Activated CD4-positive, alpha-beta T cell treated with anti-CD3 and anti-CD28 coated beads for 36 hours (primary cell): ENCODE data around the gene KRT20. TPM values are rescaled to one million over a fixed set of nuclear protein-coding genes. Genes with fewer than 3 reads are reported as not detected.

Experiments used
- ATAC-seq: fragments of 200-7000 bp; cut with Tn5 transposase; one replicate; pipeline ENCODE4 v1.10.0; 2021; ENCODE audit warnings: mild to moderate bottlenecking, moderate library complexity
- CTCF ChIA-PET: fragments of 350-600 bp; sonication (Branson Sonifier 250); formaldehyde crosslinking; loops from one replicate; lab custom pipeline; 2021; ENCODE audit warnings: antibody characterized with exemption; lab: Charles Lee
- POLR2A ChIA-PET: fragments of 350-600 bp; sonication (Branson Sonifier 250); formaldehyde crosslinking; loops from one replicate; lab custom pipeline; 2021; ENCODE audit warnings: antibody characterized with exemption, inconsistent platforms; lab: Charles Lee
- DNase-seq: peaks from one replicate; pipeline ENCODE4 v3.0.0-alpha.2; 2020
- H3K27ac Mint-ChIP-seq: one replicate; pipeline ENCODE4 v1.8.0; 2021; ENCODE audit warnings: mixed read lengths
- H3K27me3 Mint-ChIP-seq: one replicate; pipeline ENCODE4 v1.8.0; 2021; ENCODE audit warnings: mixed read lengths
- H3K36me3 Mint-ChIP-seq: one replicate; pipeline ENCODE4 v1.8.0; 2021; ENCODE audit warnings: low read depth, mixed read lengths
- H3K4me1 Mint-ChIP-seq: one replicate; pipeline ENCODE4 v1.8.0; 2021; ENCODE audit warnings: mixed read lengths
- H3K4me3 Mint-ChIP-seq: one replicate; pipeline ENCODE4 v1.8.0; 2021; ENCODE audit warnings: mild to moderate bottlenecking, moderate library complexity, mixed read lengths
- H3K9me3 Mint-ChIP-seq: one replicate; pipeline ENCODE4 v1.8.0; 2021; ENCODE audit warnings: low read depth, mixed read lengths
- intact Hi-C, 2 experiments: fragments of 100-400 bp; cut with DNase I in 1 of 2; cut with micrococcal nuclease in 1 of 2; formaldehyde crosslinking; loops; one replicate each; pipeline versions ENCODE4 v1.14.2 to v1.15.1; 2022 to 2024; cut with DNase I, micrococcal nuclease
- total RNA-seq, 2 experiments: library from RNA; stranded (reverse); gene quantifications; one replicate each; pipeline ENCODE4 v1.2.3, GENCODE V29; 2021

KRT20 gene
- total RNA-seq, 2 experiments from 2014 or later: not detected

DNA sequence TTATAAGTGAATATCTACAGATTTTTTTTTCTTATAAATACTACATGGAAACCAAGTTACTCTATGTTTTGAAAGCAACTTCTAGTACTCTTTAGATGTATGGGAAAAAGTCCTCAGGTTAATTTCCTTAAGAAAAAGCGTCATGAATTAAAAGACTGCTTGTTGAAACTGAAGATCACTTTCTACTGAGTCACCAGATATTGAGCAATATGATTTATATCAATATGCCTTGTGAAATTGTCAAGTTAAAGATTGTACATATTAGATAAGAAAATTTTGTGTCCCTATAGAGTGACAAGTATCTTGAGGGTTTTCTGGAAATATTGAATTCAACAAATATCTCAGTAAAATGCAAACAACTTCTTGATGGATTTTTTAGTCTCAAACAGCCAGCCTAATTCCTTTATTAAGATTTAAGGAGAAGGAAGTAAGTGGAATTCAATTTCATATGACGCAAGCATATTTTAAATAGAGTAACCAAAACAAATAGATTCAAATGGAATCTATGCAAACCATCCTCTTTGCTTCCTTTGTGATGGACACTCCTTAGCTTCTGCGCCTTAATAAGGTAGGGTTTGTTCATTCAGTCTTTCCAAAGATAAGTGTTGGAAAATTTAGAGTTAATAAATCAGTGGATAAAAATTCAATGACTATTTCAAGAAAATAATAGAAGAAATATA lies 34.6 kb downstream of the KRT20 start:
- no peak for ATAC-seq
- no peaks in the 10 kb centered on the region for H3K4me1 Mint-ChIP-seq
- no peaks in the 10 kb centered on the region for H3K36me3 Mint-ChIP-seq
- H3K27me3 Mint-ChIP-seq: peaks cover 20% of the 10 kb centered on the region
- H3K4me3 Mint-ChIP-seq: no peak overlapping the region
- intact Hi-C loops: no loop called here
- POLR2A ChIA-PET: no interaction called here
- CTCF ChIA-PET: no interaction called here
- H3K9me3 Mint-ChIP-seq: no peaks in the 10 kb centered on the region
- no peak for DNase-seq
- H3K27ac Mint-ChIP-seq: no peak overlapping the region

DNA sequence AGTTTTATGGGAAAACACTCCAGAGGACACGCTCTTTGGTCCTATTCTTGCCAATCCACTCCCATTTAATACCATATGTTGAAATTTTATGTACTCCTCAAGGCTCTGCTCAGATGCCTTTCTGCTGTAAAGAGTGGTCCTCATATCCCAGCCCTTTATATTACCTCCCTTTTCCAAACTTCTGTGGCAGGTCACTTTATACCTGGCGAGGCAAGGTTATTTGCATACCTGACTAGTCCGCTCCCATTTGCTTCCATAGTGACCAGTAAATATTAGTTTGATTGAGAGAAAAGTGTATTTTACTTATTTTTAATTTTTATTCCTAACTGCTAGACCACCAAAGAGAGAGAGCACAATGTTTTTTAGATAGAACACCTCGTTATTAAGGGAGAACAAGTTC lies 35.3 kb downstream of the KRT20 start:
- no peak overlapping the region for H3K4me3 Mint-ChIP-seq
- DNase-seq (no peak), ATAC-seq (no peak)
- CTCF ChIA-PET: interaction anchor here (0.6 to 1.7 kb wide), 3 partner anchors 10 to 376 kb away, joined by 3 to 4 read pairs (median 3); no protein-coding TSS in a partner anchor
- H3K27me3 Mint-ChIP-seq: peaks cover 24% of the 10 kb centered on the region
- no peaks in the 10 kb centered on the region for H3K4me1 Mint-ChIP-seq
- POLR2A ChIA-PET: no interaction called here
- H3K27ac Mint-ChIP-seq: no peak overlapping the region
- no peaks in the 10 kb centered on the region for H3K36me3 Mint-ChIP-seq
- intact Hi-C loops: no loop called here
- no peaks in the 10 kb centered on the region for H3K9me3 Mint-ChIP-seq

DNA sequence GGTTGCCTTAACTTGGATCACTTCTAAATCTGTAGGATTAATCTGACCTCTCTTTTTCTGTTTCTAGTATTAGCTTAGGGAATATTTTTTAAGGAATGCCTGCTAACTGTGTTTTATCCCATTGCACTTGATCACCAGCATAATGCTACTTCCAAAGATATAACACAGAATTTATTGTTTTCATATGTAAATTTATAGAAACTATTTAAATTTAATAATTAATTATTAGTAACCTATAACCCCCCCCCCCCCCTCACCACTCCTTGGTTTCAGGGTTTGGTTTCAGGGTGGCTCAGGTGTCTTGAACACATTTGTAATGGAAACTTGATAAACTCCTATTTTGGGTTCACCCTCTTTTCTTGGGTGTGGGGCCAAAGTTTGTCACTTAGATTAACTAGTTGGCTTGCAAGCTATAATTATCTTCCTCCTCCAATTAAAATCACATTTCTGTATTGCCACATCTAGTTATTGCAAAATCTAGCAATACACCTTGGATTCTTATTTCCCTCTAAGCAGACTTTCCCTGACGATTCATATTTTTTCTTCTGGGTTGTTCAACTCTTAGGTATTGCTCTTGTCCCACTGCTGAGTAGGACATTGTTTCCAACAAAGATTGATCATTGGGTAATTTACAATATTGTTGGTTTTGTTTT lies 36.3 kb downstream of the KRT20 start:
- Mint-ChIP-seq H3K27ac (no peak overlapping the region), H3K27me3 (peaks cover 28% of the 10 kb centered on the region), H3K9me3 (no peaks in the 10 kb centered on the region), H3K4me3 (no peak overlapping the region), H3K4me1 (no peaks in the 10 kb centered on the region), H3K36me3 (no peaks in the 10 kb centered on the region)
- ChIA-PET POLR2A (no interaction called here), CTCF (interaction anchor here (0.5 to 1.7 kb wide), 3 partner anchors 11 to 556 kb away, joined by 3 to 4 read pairs (median 3); no protein-coding TSS in a partner anchor)
- intact Hi-C loops: no loop called here
- DNase-seq: no peak
- ATAC-seq: no peak

DNA sequence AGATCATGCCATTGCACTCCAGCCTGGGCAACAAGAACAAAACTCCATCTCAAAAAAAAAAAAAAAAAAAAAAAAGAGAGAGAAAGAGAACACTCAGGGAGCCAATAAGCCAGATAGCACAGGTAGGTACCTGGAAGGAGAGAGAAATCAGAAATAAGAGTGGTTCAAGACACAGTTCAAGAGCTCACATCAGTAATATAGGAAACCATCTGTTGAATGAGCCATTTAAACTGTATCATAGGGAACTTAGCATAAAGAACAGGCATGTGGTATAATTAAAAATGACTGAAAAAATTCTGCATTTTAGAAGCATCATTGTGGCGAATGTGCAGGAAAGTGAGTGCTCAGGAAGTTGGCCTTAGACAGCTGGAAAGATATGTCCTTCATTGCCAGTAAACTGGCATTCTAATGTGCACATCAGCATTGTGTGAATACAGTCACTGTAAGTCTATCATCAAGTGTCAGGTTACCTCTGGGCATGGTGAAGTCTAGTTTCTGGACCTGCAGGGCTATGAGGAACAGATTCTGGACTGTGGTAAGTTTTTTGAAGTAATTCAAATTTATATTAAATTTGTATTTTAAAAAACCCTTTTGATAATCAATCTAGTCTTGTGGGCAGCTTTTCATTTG lies 38.4 kb downstream of the KRT20 start:
- Mint-ChIP-seq H3K4me1 (no peaks in the 10 kb centered on the region), H3K4me3 (no peak overlapping the region), H3K36me3 (no peaks in the 10 kb centered on the region), H3K9me3 (no peaks in the 10 kb centered on the region), H3K27ac (no peak overlapping the region), H3K27me3 (peaks cover 25% of the 10 kb centered on the region)
- ATAC-seq (no peak), DNase-seq (no peak)
- CTCF ChIA-PET: interaction anchor here (1.0 kb wide), 1 partner anchor 13 kb away, joined by 5 read pairs; no protein-coding TSS in a partner anchor
- POLR2A ChIA-PET: no interaction called here
- intact Hi-C loops: no loop called here

DNA sequence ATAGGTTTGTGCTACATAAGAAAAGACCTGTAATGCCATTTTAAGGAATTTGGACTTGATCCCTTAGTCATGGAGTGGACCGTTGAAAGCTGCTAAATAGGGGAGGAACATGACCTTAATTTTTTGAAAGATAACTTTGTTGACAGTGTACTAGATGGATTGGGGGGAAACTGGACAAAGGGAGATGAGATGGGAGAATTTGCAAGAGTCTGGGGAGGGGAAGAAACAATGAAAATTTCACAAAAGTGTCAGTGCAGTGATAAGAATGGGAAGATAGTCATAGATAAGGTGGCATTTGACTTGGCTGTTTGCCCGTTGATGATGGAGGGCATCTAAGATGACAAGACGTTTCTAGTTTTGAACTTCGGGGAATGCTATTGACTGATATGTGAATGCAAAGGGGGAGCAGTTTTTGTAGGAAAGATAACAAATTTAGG lies 40.4 kb downstream of the KRT20 start:
- CTCF ChIA-PET: interaction anchor here (0.8 to 1.1 kb wide), 2 partner anchors 11 to 39 kb away, joined by 3 to 4 read pairs; no protein-coding TSS in a partner anchor

DNA sequence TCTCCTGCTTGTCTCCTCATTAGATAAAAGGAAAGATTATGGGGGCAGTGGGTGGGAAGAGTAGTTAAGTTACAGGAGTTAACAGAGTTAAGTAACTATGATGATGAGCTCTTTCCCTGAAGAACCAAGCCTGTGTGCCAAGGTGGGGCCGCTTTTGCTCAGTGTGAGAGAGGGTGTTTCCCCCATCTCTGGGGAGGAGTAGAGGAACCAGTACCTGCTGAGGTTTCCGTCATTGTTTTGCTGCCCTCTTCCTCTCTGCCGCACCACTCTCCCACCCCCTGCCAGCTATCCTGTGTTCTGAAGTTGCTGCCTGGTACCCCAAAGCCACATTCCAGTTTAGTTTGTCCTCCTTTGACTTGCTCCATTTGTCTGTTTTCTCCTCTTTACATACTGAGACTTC lies 41.8 kb downstream of the KRT20 start:
- no peak overlapping the region for H3K27ac Mint-ChIP-seq
- H3K36me3 Mint-ChIP-seq: no peaks in the 10 kb centered on the region
- DNase-seq (no peak), ATAC-seq (no peak)
- CTCF ChIA-PET: interaction anchor here (1.1 to 1.7 kb wide), 4 partner anchors 8 to 14 kb away, joined by 4 to 5 read pairs (median 4); no protein-coding TSS in a partner anchor
- H3K27me3 Mint-ChIP-seq: peaks cover 22% of the 10 kb centered on the region
- no peaks in the 10 kb centered on the region for H3K9me3 Mint-ChIP-seq
- no peak overlapping the region for H3K4me3 Mint-ChIP-seq
- intact Hi-C loops: no loop called here
- POLR2A ChIA-PET: no interaction called here
- H3K4me1 Mint-ChIP-seq: no peaks in the 10 kb centered on the region

More for the DNA sequence above, 40.4 kb downstream of the KRT20 start:
- Mint-ChIP-seq H3K4me1 (no peaks in the 10 kb centered on the region), H3K9me3 (no peaks in the 10 kb centered on the region), H3K36me3 (no peaks in the 10 kb centered on the region), H3K27me3 (peaks cover 23% of the 10 kb centered on the region), H3K4me3 (no peak overlapping the region), H3K27ac (no peak overlapping the region)
- ATAC-seq (no peak), DNase-seq (no peak)
- POLR2A ChIA-PET: no interaction called here
- intact Hi-C loops: no loop called here

DNA sequence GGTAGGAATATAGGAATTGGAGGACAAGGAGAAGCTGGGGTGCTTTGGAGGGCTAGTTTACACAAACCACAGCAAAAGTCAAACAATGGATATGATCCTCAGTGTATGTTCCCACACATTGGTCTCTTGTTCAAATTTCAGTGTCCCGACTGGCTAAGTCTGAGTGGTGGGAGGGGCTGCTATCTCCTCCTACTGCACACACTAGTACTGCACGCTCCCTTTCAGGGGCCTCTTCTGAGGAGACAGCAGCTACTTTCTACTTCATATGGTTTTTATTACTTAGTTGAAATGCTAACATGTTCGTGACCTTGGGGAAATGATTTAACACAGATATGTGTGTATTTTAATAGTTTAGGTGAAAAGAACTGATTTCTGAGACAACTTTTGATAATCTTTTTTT lies 43.8 kb downstream of the KRT20 start:
- no peak overlapping the region for H3K4me3 Mint-ChIP-seq
- intact Hi-C loops: no loop called here
- H3K27ac Mint-ChIP-seq: no peak overlapping the region
- no peaks in the 10 kb centered on the region for H3K9me3 Mint-ChIP-seq
- H3K36me3 Mint-ChIP-seq: no peaks in the 10 kb centered on the region
- CTCF ChIA-PET: interaction anchor here (0.6 kb wide), 1 partner anchor 16 kb away, joined by 3 read pairs; no protein-coding TSS in a partner anchor
- no peaks in the 10 kb centered on the region for H3K4me1 Mint-ChIP-seq
- H3K27me3 Mint-ChIP-seq: peaks cover 20% of the 10 kb centered on the region
- POLR2A ChIA-PET: interaction anchor here (0.5 kb wide), 1 partner anchor 820 kb away, joined by 4 read pairs; no protein-coding TSS in a partner anchor
- DNase-seq (no peak), ATAC-seq (no peak)

DNA sequence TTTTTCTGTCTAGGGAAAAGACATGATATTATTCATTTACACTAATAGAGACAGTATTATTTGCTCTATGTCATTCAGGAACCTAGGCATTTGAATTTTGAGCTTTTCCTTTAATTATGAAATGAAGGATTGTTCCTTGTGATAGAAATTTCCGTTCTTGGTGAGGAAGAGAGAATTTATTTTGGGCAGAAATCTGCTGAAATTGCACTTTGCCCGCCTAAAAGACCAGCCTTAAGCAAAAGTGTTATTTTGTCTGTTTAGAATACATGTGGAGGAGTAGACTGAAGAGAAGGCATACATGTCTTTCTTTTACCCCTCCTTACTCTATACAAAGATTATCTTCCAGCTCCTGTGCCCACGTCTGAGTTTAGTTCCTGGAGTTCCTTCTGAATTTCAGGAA lies 45.8 kb downstream of the KRT20 start:
- Mint-ChIP-seq H3K36me3 (peaks cover 9% of the 10 kb centered on the region), H3K4me3 (no peak overlapping the region), H3K4me1 (no peaks in the 10 kb centered on the region), H3K9me3 (no peaks in the 10 kb centered on the region), H3K27me3 (peaks cover 7% of the 10 kb centered on the region), H3K27ac (no peak overlapping the region)
- intact Hi-C loops: no loop called here
- DNase-seq: no peak
- POLR2A ChIA-PET: no interaction called here
- no peak for ATAC-seq
- CTCF ChIA-PET: interaction anchor here (1.0 kb wide), 1 partner anchor 34 kb away, joined by 3 read pairs; no protein-coding TSS in a partner anchor

DNA sequence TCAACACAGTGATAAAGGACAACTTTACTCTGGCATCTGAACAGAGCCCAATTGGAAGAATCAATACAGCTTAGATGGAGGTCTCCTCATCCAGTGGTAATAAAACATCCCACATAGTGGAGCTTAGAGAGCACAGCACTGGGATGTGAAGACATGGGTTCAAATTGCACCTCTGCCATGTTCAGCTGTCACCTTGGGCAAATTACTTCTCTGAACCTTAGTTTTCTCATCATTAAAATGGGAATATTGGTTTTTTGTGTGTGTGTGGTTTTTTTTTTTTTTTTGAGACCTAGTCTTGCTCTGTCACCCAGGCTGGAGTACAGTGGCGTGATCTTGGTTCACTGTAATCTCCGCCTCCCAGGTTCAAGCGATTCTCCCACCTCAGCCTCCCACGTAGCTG lies 49.0 kb downstream of the KRT20 start:
- DNase-seq (no peak), ATAC-seq (no peak)
- no peak overlapping the region for H3K4me3 Mint-ChIP-seq
- no peaks in the 10 kb centered on the region for H3K9me3 Mint-ChIP-seq
- no peak overlapping the region for H3K27ac Mint-ChIP-seq
- CTCF ChIA-PET: interaction anchor here (0.7 kb wide), 1 partner anchor 685 kb away, joined by 3 read pairs; no protein-coding TSS in a partner anchor
- POLR2A ChIA-PET: no interaction called here
- H3K4me1 Mint-ChIP-seq: peaks cover 4% of the 10 kb centered on the region
- no peaks in the 10 kb centered on the region for H3K27me3 Mint-ChIP-seq
- intact Hi-C loops: no loop called here
- H3K36me3 Mint-ChIP-seq: peaks cover 9% of the 10 kb centered on the region

DNA sequence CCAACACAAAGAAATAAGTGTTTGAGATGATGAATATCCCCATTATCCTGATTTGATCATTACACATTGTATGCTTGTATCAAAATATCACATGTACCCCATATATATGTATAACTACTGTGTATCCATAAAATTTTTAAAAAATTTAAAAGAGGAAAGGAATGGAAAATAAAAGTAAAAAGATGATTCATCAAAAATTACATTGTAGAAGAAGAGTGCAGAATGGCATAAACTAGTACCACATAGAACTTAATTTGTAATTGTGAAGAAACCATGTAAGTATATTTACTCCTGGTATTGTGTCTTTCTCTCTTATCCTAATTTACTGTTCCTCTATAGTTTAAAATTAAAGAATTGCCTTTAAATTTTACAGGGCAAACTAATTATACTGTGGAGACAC lies 51.2 kb downstream of the KRT20 start:
- ATAC-seq (no peak), DNase-seq (no peak)
- no peak overlapping the region for H3K27ac Mint-ChIP-seq
- POLR2A ChIA-PET: no interaction called here
- peaks cover 13% of the 10 kb centered on the region for H3K36me3 Mint-ChIP-seq
- H3K9me3 Mint-ChIP-seq: no peaks in the 10 kb centered on the region
- H3K4me3 Mint-ChIP-seq: no peak overlapping the region
- CTCF ChIA-PET: interaction anchor here (0.9 kb wide), 1 partner anchor 13 kb away, joined by 5 read pairs; no protein-coding TSS in a partner anchor
- no peaks in the 10 kb centered on the region for H3K27me3 Mint-ChIP-seq
- H3K4me1 Mint-ChIP-seq: peaks cover 4% of the 10 kb centered on the region
- intact Hi-C loops: no loop called here

DNA sequence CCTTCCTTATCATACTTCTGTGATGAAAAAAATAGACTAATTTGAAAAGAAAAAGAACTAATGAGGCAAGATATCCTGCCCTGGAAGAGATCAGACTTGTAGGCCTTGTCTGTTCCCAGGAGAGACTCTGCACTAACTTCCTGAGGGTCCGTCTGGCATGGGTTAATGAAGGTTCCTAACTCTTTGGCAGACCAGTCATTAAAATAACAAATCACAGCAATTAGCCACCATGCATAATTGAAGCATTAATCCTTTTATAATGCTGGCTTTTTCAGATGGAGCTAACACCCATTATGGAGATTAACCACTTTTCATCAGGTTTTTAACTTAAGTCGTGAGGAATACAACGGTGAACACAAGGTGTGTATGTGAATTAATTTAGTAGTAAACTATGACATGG lies 52.2 kb downstream of the KRT20 start:
- Mint-ChIP-seq H3K9me3 (no peaks in the 10 kb centered on the region), H3K36me3 (peaks cover 13% of the 10 kb centered on the region), H3K27ac (no peak overlapping the region), H3K4me3 (no peak overlapping the region), H3K27me3 (no peaks in the 10 kb centered on the region), H3K4me1 (peaks cover 6% of the 10 kb centered on the region)
- intact Hi-C loops: no loop called here
- ATAC-seq (no peak), DNase-seq (no peak)
- ChIA-PET CTCF (interaction anchor here (0.6 to 1.5 kb wide), 4 partner anchors 10 to 1347 kb away, joined by 4 to 5 read pairs (median 4); partner anchors contain the start of gene KRT10), POLR2A (interaction anchor here (0.9 kb wide), 1 partner anchor 53 kb away, joined by 3 read pairs; no protein-coding TSS in a partner anchor)
